K562 (cell line): ENCODE results near the gene ZNF594. TPM values are rescaled to one million over a fixed set of nuclear protein-coding genes. Genes with fewer than 3 reads are reported as not detected.
"Not testable (repeated sequence)": the region's sequence is repeated elsewhere in the genome, so short reads cannot be mapped to it uniquely, and the experiment has no call there.

Experiments used
- ATAC-seq: fragments of 200-7000 bp; cut with Tn5 transposase; 3 replicates; pipeline ENCODE4 v1.9.1; 2020; ENCODE audit warnings: moderate library complexity
- BruUV-seq: library from RNA; stranded (reverse); fragments of 400-500 nt; replicated peaks from 2 replicates; lab custom pipeline; 2021; lab: Mats Ljungman, UMichigan
- CTCF ChIA-PET: fragments of 300-600 bp; formaldehyde crosslinking; extraction: SDS; loops from one replicate; lab custom pipeline; 2021; ENCODE audit warnings: low intra/inter-chr PET ratio; lab: Yijun Ruan, JAX
- POLR2A ChIA-PET: fragments of 300-600, 350-650 bp; sonication (Branson Sonifier 250); formaldehyde crosslinking; extraction: SDS; loops from one replicate; lab custom pipeline; 2021; ENCODE audit warnings: antibody characterized with exemption, inconsistent platforms; lab: Yijun Ruan, JAX
- DNase-seq, 4 experiments: peaks; one replicate each; pipeline versions ENCODE4 v3.0.0 to v3.0.0-alpha.2; 2011 to 2018; ENCODE audit warnings: low spot score in 3 of 4, mixed read lengths in 3 of 4; ENCODE audit errors: extremely low read depth in 1 of 4
- FAIRE-seq: peaks from 2 replicates; lab custom pipeline; 2011; peaks lifted over from hg19 to GRCh38; lab: Jason Lieb, UNC
- H2AFZ ChIP-seq: 2 replicates; pipeline ENCODE4 v1.6.0; 2011; ENCODE audit warnings: low read depth, low read length, control low read depth, inconsistent platforms
- H3K27ac ChIP-seq: fragments of 200-600 bp; 3 replicates; pipeline ENCODE4 v1.8.0; 2011; ENCODE audit warnings: low read depth, mild to moderate bottlenecking, control low read depth, inconsistent platforms, low read length, moderate library complexity, mixed read lengths; ENCODE audit errors: extremely low read depth
- H3K27me3 ChIP-seq, 2 experiments: fragments of 300-600 bp in 1 of 2; 2 replicates in 1 of 2; 3 replicates in 1 of 2; pipeline versions ENCODE4 v1.6.0 to v1.8.0; 2011; ENCODE audit warnings: inconsistent platforms in 2 of 2, low read length in 2 of 2, mild to moderate bottlenecking in 1 of 2, mixed read lengths in 1 of 2, moderate library complexity in 1 of 2; ENCODE audit not compliant: control insufficient read depth in 2 of 2, insufficient read depth in 2 of 2
- H3K36me3 ChIP-seq: fragments of 300-600 bp; 3 replicates; pipeline ENCODE4 v1.8.0; 2011; ENCODE audit warnings: mild to moderate bottlenecking, low read length, inconsistent platforms; ENCODE audit not compliant: control insufficient read depth, insufficient read depth
- H3K4me1 ChIP-seq, 2 experiments: fragments of 200-600 bp in 1 of 2; replicated peaks in 1 of 2; 2 replicates in 1 of 2; 3 replicates in 1 of 2; pipeline versions ENCODE4 v1.5.1 to v1.8.0; 2011; ENCODE audit warnings: inconsistent platforms in 2 of 2, low read length in 2 of 2, mild to moderate bottlenecking in 1 of 2, mixed read lengths in 1 of 2, moderate library complexity in 1 of 2; ENCODE audit not compliant: control insufficient read depth in 2 of 2, insufficient read depth in 2 of 2
- H3K4me2 ChIP-seq: 2 replicates; pipeline ENCODE4 v1.6.1; 2011; ENCODE audit warnings: low read length, control low read depth, inconsistent platforms, mixed read lengths; ENCODE audit not compliant: insufficient read depth
- H3K4me3 ChIP-seq: fragments of 200-600 bp; sonication (generic), shearing (Covaris generic); 2 replicates; pipeline ENCODE4 v1.5.1; 2016; ENCODE audit warnings: control low read depth, inconsistent platforms
- H3K79me2 ChIP-seq: fragments of 200-600 bp; 3 replicates; pipeline ENCODE4 v1.8.0; 2011; ENCODE audit warnings: low read length, inconsistent platforms; ENCODE audit not compliant: control insufficient read depth, insufficient read depth
- H3K9ac ChIP-seq, 2 experiments: 2 replicates each; pipeline versions ENCODE4 v1.6.0 to v1.6.1; 2011; ENCODE audit warnings: low read depth in 2 of 2, low read length in 2 of 2, control low read depth in 1 of 2, inconsistent platforms in 1 of 2, mild to moderate bottlenecking in 1 of 2, mixed read lengths in 1 of 2; ENCODE audit not compliant: insufficient read depth in 1 of 2
- H3K9me1 ChIP-seq: one replicate; pipeline ENCODE4 v1.6.0; 2011; ENCODE audit warnings: inconsistent platforms, mild to moderate bottlenecking, low read length, moderate library complexity; ENCODE audit not compliant: control insufficient read depth, insufficient read depth
- H3K9me3 ChIP-seq: replicated peaks from 2 replicates; pipeline ENCODE4 v1.5.1; 2011; ENCODE audit warnings: low read depth, low read length, inconsistent platforms; ENCODE audit not compliant: control insufficient read depth, insufficient read depth
- H4K20me1 ChIP-seq: replicated peaks from 2 replicates; pipeline ENCODE4 v1.6.1; 2011; ENCODE audit warnings: low read length, inconsistent platforms, mixed read lengths; ENCODE audit not compliant: control insufficient read depth, insufficient read depth
- WGBS: fragments of 100-300 bp; shearing (Covaris generic); methylation state at CpG from one replicate; pipeline ENCODE4 v1.1.6; 2016; ENCODE audit warnings: low coverage, mixed read lengths; ENCODE audit not compliant: insufficient coverage; ENCODE audit errors: missing lambda C conversion rate; 5-methylcytosine and 5-hydroxymethylcytosine counted together
- in situ Hi-C: fragments of 300-500 bp; cut with MboI; formaldehyde crosslinking; loops from 4 replicates; pipeline ENCODE4 v1.15.0; 2018; ENCODE audit warnings: inconsistent platforms, mixed read lengths
- intact Hi-C: fragments of 100-400 bp; cut with micrococcal nuclease; formaldehyde crosslinking; loops from 2 replicates; pipeline ENCODE4 v1.14.2; 2022
- polyA plus RNA-seq, 8 experiments: library from polyadenylated mRNA; depleted of rRNA in 4 of 8; stranded (reverse) in 5 of 8; unstranded in 3 of 8; fragments of >200 nt; fragmentation: Nextera tagmentation in 2 of 8; fragmentation: Illumina TruSeq in 1 of 8; extraction: Ambion mirVana in 2 of 8; extraction: Trizol in 1 of 8; gene quantifications; 2 replicates each; pipeline versions ENCODE4 v1.2.1 to v1.2.3, GENCODE V29; 2011 to 2014; ENCODE audit warnings: inconsistent platforms in 1 of 8, missing spikeins in 1 of 8
- total RNA-seq, 7 experiments: library from RNA; depleted of rRNA in 6 of 7; stranded (reverse); fragments of >200 nt in 6 of 7; fragmentation: Illumina TruSeq in 2 of 7; extraction: Trizol in 2 of 7; gene quantifications; 2 replicates each; pipeline versions ENCODE4 v1.2.1 to v1.2.3, GENCODE V29; 2011 to 2021; ENCODE audit warnings: low replicate concordance in 1 of 7

ZNF594 gene
- total and polyA plus RNA-seq, 9 of the 15 experiments (the other 6 are each of a cell fraction or from before 2014, with no cell fraction given), result 0.24 to 4.7 (median 2.6) TPM

GRCh38 chr17:5132503-5133225 lies 59.0 kb downstream of the ZNF594 start:
- H3K4me2 ChIP-seq, H3K4me1 ChIP-seq, H3K9ac ChIP-seq, H3K9me3 ChIP-seq, H3K27ac ChIP-seq, H3K9me1 ChIP-seq, BruUV-seq, H3K79me2 ChIP-seq, H4K20me1 ChIP-seq, DNase-seq, FAIRE-seq, H3K36me3 ChIP-seq, H2AFZ ChIP-seq, CTCF ChIA-PET, H3K4me3 ChIP-seq, ATAC-seq, intact Hi-C loops, in situ Hi-C loops: not testable (repeated sequence)
- 7% methylated on average over 9 of the region's 15 CpGs for WGBS
- POLR2A ChIA-PET, result interaction anchor here (0.7 kb wide), 1 partner anchor 146 kb away, joined by 4 read pairs; no protein-coding TSS in a partner anchor
- peaks cover 0 to 48% of the 10 kb centered on the region in 2 experiments; a peak in 3 of 5 replicates for H3K27me3 ChIP-seq

GRCh38 chr17:5131799-5132502 lies 59.7 kb downstream of the ZNF594 start:
- intact Hi-C loops, H3K9ac ChIP-seq, H3K27ac ChIP-seq, H3K9me1 ChIP-seq, H3K9me3 ChIP-seq, ATAC-seq, H3K4me1 ChIP-seq, H3K4me3 ChIP-seq, H4K20me1 ChIP-seq, H3K36me3 ChIP-seq, FAIRE-seq, BruUV-seq, H2AFZ ChIP-seq, H3K79me2 ChIP-seq, H3K4me2 ChIP-seq, CTCF ChIA-PET, in situ Hi-C loops, DNase-seq: not testable (repeated sequence)
- POLR2A ChIA-PET, result interaction anchor here (0.7 kb wide), 1 partner anchor 145 kb away, joined by 4 read pairs; no protein-coding TSS in a partner anchor
- 0% methylated on average over 4 of the region's 16 CpGs for WGBS
- peaks cover 0 to 48% of the 10 kb centered on the region in 2 experiments; a peak in 3 of 5 replicates for H3K27me3 ChIP-seq
